ENCODE data around the gene HSFX1. TPM values are rescaled to one million over a fixed set of nuclear protein-coding genes. Genes with fewer than 3 reads are reported as not detected.
A peak's percentile ranks its signal among the peaks of the same experiment; 100 is the strongest.

HSFX1 gene
- total and polyA plus RNA-seq, 2 donors (not counting 1 experiment from before 2014, with no cell fraction given) = 1.2 to 2.9 TPM

- Mint-ChIP-seq H3K4me1 (no peaks in the 10 kb centered on the region), H3K27ac (no peak overlapping the region), H3K4me3 (no peak overlapping the region), H3K27me3 (peaks cover 3% of the 10 kb centered on the region), H3K9me3 (ENCODE audit: insufficient read depth) (no peaks in the 10 kb centered on the region)
- ATAC-seq (ENCODE audit: low read depth) = no peak
- WGBS (ENCODE audit: insufficient coverage) = no CpG with 5 or more reads among the region's 2 CpGs
- no peaks in the 10 kb centered on the region for H4K20me1 ChIP-seq (ENCODE audit: control insufficient read depth, insufficient read depth, low read length, poor library complexity, severe bottlenecking)
- H3K4me1 ChIP-seq (ENCODE audit: control insufficient read depth in 2 of 2, insufficient read depth in 2 of 2, low read length in 2 of 2) = no peaks in the 10 kb centered on the region
- no peaks in the 10 kb centered on the region for H3K36me3 ChIP-seq (replicated peaks in 1 of 2; ENCODE audit: control extremely low read depth in 1 of 2, control insufficient read depth in 1 of 2, extremely low read depth in 1 of 2, insufficient read depth in 2 of 2, low read length in 1 of 2)
- ChIA-PET CTCF (no interaction called here), POLR2A (no interaction called here)
- H3K27me3 ChIP-seq (replicated peaks in 1 of 4; ENCODE audit: control extremely low read depth in 1 of 4, control insufficient read depth in 3 of 4, insufficient read depth in 4 of 4, low read length in 3 of 4) = no peaks in the 10 kb centered on the region
- H2AFZ ChIP-seq (ENCODE audit: insufficient read depth, low read depth, low read length, poor library complexity, severe bottlenecking) = no peak overlapping the region
- intact Hi-C loops (cut with micrococcal nuclease) = no loop called here
- no peaks in the 10 kb centered on the region for H3K9me3 ChIP-seq (ENCODE audit: control extremely low read depth in 1 of 3, control insufficient read depth in 2 of 3, insufficient read depth in 1 of 3, low read length in 2 of 3)
- no peaks in the 10 kb centered on the region for H3K79me2 ChIP-seq (ENCODE audit: control insufficient read depth, insufficient read depth, low read length)
- no peak overlapping the region for H3K9ac ChIP-seq (ENCODE audit: low read length)
- no peak overlapping the region for H3K4me3 ChIP-seq (ENCODE audit: control extremely low read depth in 1 of 5, extremely low read depth in 1 of 5, insufficient read depth in 1 of 5, low read depth in 2 of 5, low read length in 4 of 5)
- DNase-seq = no peak
- H3K4me2 ChIP-seq (replicated peaks; ENCODE audit: low read depth, low read length, poor library complexity, severe bottlenecking) = no peak overlapping the region
- H3K27ac ChIP-seq (ENCODE audit: low read length in 2 of 2) = no peak overlapping the region
- TF ChIP-seq EZH2 (IDR thresholded peaks at IDR 0.05; ENCODE audit: borderline replicate concordance, insufficient read depth, low read depth, low read length, poor library complexity, severe bottlenecking) = no peak
- no peak for TF ChIP-seq CTCF (IDR thresholded peaks at IDR 0.05)
Observed at GRCh38 chrX:149819371-149819770, 45.5 kb downstream of the HSFX1 start.

- Histone ChIP-seq H3K9ac (ENCODE audit: low read length) (no peak overlapping the region), H3K79me2 (ENCODE audit: control insufficient read depth, insufficient read depth, low read length) (no peaks in the 10 kb centered on the region), H2AFZ (ENCODE audit: insufficient read depth, low read depth, low read length, poor library complexity, severe bottlenecking) (no peak overlapping the region), H3K4me1 (ENCODE audit: control insufficient read depth in 2 of 2, insufficient read depth in 2 of 2, low read length in 2 of 2) (peaks cover 7 to 10% of the 10 kb centered on the region in 2 donors), H3K27ac (ENCODE audit: low read length in 2 of 2) (no peak overlapping the region), H3K27me3 (replicated peaks in 1 of 4; ENCODE audit: control extremely low read depth in 1 of 4, control insufficient read depth in 3 of 4, insufficient read depth in 4 of 4, low read length in 3 of 4) (no peaks in the 10 kb centered on the region), H3K4me2 (replicated peaks; ENCODE audit: low read depth, low read length, poor library complexity, severe bottlenecking) (no peak overlapping the region), H4K20me1 (ENCODE audit: control insufficient read depth, insufficient read depth, low read length, poor library complexity, severe bottlenecking) (no peaks in the 10 kb centered on the region), H3K4me3 (ENCODE audit: control extremely low read depth in 1 of 5, extremely low read depth in 1 of 5, insufficient read depth in 1 of 5, low read depth in 2 of 5, low read length in 4 of 5) (no peak overlapping the region), H3K36me3 (replicated peaks in 1 of 2; ENCODE audit: control extremely low read depth in 1 of 2, control insufficient read depth in 1 of 2, extremely low read depth in 1 of 2, insufficient read depth in 2 of 2, low read length in 1 of 2) (no peaks in the 10 kb centered on the region), H3K9me3 (ENCODE audit: control extremely low read depth in 1 of 3, control insufficient read depth in 2 of 3, insufficient read depth in 1 of 3, low read length in 2 of 3) (no peaks in the 10 kb centered on the region)
- Mint-ChIP-seq H3K4me1 (peaks cover 11% of the 10 kb centered on the region), H3K4me3 (no peak overlapping the region), H3K9me3 (ENCODE audit: insufficient read depth) (no peaks in the 10 kb centered on the region), H3K27me3 (peaks cover 11% of the 10 kb centered on the region), H3K27ac (no peak overlapping the region)
- no CpG with 5 or more reads among the region's 3 CpGs for WGBS (ENCODE audit: insufficient coverage)
- TF ChIP-seq EZH2 (IDR thresholded peaks at IDR 0.05; ENCODE audit: borderline replicate concordance, insufficient read depth, low read depth, low read length, poor library complexity, severe bottlenecking) (no peak), CTCF (IDR thresholded peaks at IDR 0.05) (no peak)
- ATAC-seq (ENCODE audit: low read depth) (no peak), DNase-seq (peak; percentile 13)
- intact Hi-C loops (cut with micrococcal nuclease) = no loop called here
- ChIA-PET POLR2A (no interaction called here), CTCF (no interaction called here)
Observed at GRCh38 chrX:149825424-149825823, 51.6 kb downstream of the HSFX1 start.

Small RNA genes lying within 50 kb of the gene (small RNA-seq; reads per million reads assigned to genes)
- gene AC244098.1 (ENCODE audit: insufficient read length, low read depth, low replicate concordance) (not detected), gene AC244098.2 (ENCODE audit: insufficient read length, low read depth, low replicate concordance) (not detected), gene AC244098.3 (ENCODE audit: insufficient read length, low read depth, low replicate concordance) (not detected)

Other genes starting within 250 kb of the HSFX1 start
- 24.4 and 26.3 TPM in 2 replicates for gene EOLA1, start 233.1 kb upstream of the HSFX1 start, total RNA-seq
- gene EOLA1, start 233.1 kb upstream of the HSFX1 start, polyA plus RNA-seq = 61.5 and 109 TPM in 2 replicates
- not detected in 2 replicates for gene HSFX3, start 224.1 kb upstream of the HSFX1 start, total RNA-seq
- not detected in 2 replicates for gene HSFX3, start 224.1 kb upstream of the HSFX1 start, polyA plus RNA-seq
- not detected in 2 replicates for gene MAGEA9B, start 186.6 kb upstream of the HSFX1 start, total RNA-seq
- gene MAGEA9B, start 186.6 kb upstream of the HSFX1 start, polyA plus RNA-seq = 0.04 TPM in 1 of 2 replicates, not detected in the other
- gene HSFX2, start 178.8 kb upstream of the HSFX1 start, total RNA-seq = 1.9 TPM in 1 of 2 replicates, not detected in the other
- 1.6 TPM in 1 of 2 replicates, not detected in the other for gene HSFX2, start 178.8 kb upstream of the HSFX1 start, polyA plus RNA-seq
- 27.5 and 28.6 TPM in 2 replicates for gene TMEM185A, start 142.3 kb upstream of the HSFX1 start, total RNA-seq
- 17.8 and 25.2 TPM in 2 replicates for gene TMEM185A, start 142.3 kb upstream of the HSFX1 start, polyA plus RNA-seq
- not detected in 2 replicates for gene MAGEA11, start 62.0 kb upstream of the HSFX1 start, total RNA-seq
- not detected in 2 replicates for gene MAGEA11, start 62.0 kb upstream of the HSFX1 start, polyA plus RNA-seq
- not detected in 2 replicates for gene MAGEA9, start 7.9 kb downstream of the HSFX1 start, total RNA-seq
- gene MAGEA9, start 7.9 kb downstream of the HSFX1 start, polyA plus RNA-seq = not detected in 2 replicates
- not detected in 2 replicates for gene MAGEA8, start 107.1 kb downstream of the HSFX1 start, total RNA-seq
- not detected in 2 replicates for gene MAGEA8, start 107.1 kb downstream of the HSFX1 start, polyA plus RNA-seq
- gene HSFX4, start 155.5 kb downstream of the HSFX1 start, total RNA-seq = not detected in 2 replicates
- not detected in 2 replicates for gene HSFX4, start 155.5 kb downstream of the HSFX1 start, polyA plus RNA-seq
- 37.7 and 42.0 TPM in 2 replicates for gene EOLA2, start 164.4 kb downstream of the HSFX1 start, total RNA-seq
- 45.9 and 63.2 TPM in 2 replicates for gene EOLA2, start 164.4 kb downstream of the HSFX1 start, polyA plus RNA-seq